Natural killer cell (primary cell): ENCODE data around the gene CD300LB. TPM values are rescaled to one million over a fixed set of nuclear protein-coding genes. Genes with fewer than 3 reads are reported as not detected.
"Not testable (repeated sequence)": the region's sequence is repeated elsewhere in the genome, so short reads cannot be mapped to it uniquely, and the experiment has no call there.

Source experiments
- ATAC-seq, 3 donors: fragments of 150-1000 bp in 2 of 3; fragments of 200-7000 bp in 1 of 3; cut with Tn5 transposase; 1 replicate in 1 of 3; 2 replicates in 2 of 3; pipeline ENCODE4 v1.10.0; 2021; ENCODE audit warnings: mild to moderate bottlenecking in 2 of 3, moderate library complexity in 2 of 3
- DNase-seq, 2 donors: peaks; one replicate each; pipeline versions ENCODE4 v3.0.0 to v3.0.0-alpha.2; 2013 to 2021; ENCODE audit warnings: mixed read lengths in 1 of 2
- H3K27ac ChIP-seq: one replicate; pipeline ENCODE4 v1.5.1; 2013; ENCODE audit warnings: mild to moderate bottlenecking, low read length
- H3K27me3 ChIP-seq: one replicate; pipeline ENCODE4 v1.6.1; 2013; ENCODE audit warnings: low read length; ENCODE audit not compliant: control insufficient read depth, insufficient read depth
- H3K36me3 ChIP-seq: one replicate; pipeline ENCODE4 v1.6.1; 2013; ENCODE audit warnings: low read length; ENCODE audit not compliant: control insufficient read depth, insufficient read depth
- H3K4me1 ChIP-seq: one replicate; pipeline ENCODE4 v1.6.1; 2013; ENCODE audit warnings: low read length; ENCODE audit not compliant: control insufficient read depth, insufficient read depth
- H3K4me3 ChIP-seq: one replicate; pipeline ENCODE4 v1.5.1; 2013; ENCODE audit warnings: low read length
- H3K9me3 ChIP-seq: one replicate; pipeline ENCODE4 v1.6.1; 2013; ENCODE audit warnings: low read length; ENCODE audit not compliant: control insufficient read depth, insufficient read depth
- H3K27ac Mint-ChIP-seq, 2 donors: one replicate each; pipeline ENCODE4 v1.8.0; 2022; ENCODE audit warnings: mild to moderate bottlenecking in 2 of 2, mixed read lengths in 2 of 2, moderate library complexity in 1 of 2
- H3K27me3 Mint-ChIP-seq, 2 donors: one replicate each; pipeline ENCODE4 v1.8.0; 2022; ENCODE audit warnings: low read depth in 2 of 2, mixed read lengths in 2 of 2
- H3K36me3 Mint-ChIP-seq: one replicate; pipeline ENCODE4 v1.8.0; 2022; ENCODE audit warnings: mixed read lengths
- H3K4me1 Mint-ChIP-seq, 2 donors: one replicate each; pipeline ENCODE4 v1.8.0; 2022; ENCODE audit warnings: mixed read lengths in 2 of 2
- H3K4me3 Mint-ChIP-seq: one replicate; pipeline ENCODE4 v1.8.0; 2022; ENCODE audit warnings: mild to moderate bottlenecking, moderate library complexity, mixed read lengths
- H3K9me3 Mint-ChIP-seq, 2 donors: one replicate each; pipeline ENCODE4 v1.8.0; 2022; ENCODE audit warnings: mixed read lengths in 2 of 2
- WGBS: methylation state at CpG from one replicate; pipeline ENCODE4 v1.1.7; 2013; ENCODE audit warnings: missing lambda C conversion rate; ENCODE audit not compliant: insufficient coverage; 5-methylcytosine and 5-hydroxymethylcytosine counted together
- intact Hi-C: fragments of 100-400 bp; cut with micrococcal nuclease; formaldehyde crosslinking; loops from one replicate; pipeline ENCODE4 v1.14.2; 2022
- total RNA-seq, 4 donors: library from RNA; stranded (reverse); fragments of 120-200 nt in 1 of 4; gene quantifications; one replicate each; pipeline versions ENCODE4 v1.2.3 to v1.2.4, GENCODE V29; 2013 to 2022
- TF ChIP-seq, protein P1 (sequence below): fragments of 200-600 bp; IDR thresholded peaks from one replicate; pipeline ENCODE4 v1.8.0; 2022; ENCODE audit warnings: antibody characterized with exemption

The CD300LB gene
- total RNA-seq, 3 donors from 2014 or later (not counting 1 experiment from before 2014, with no cell fraction given), result 2.0 to 4.9 (median 3.5) TPM

DNA sequence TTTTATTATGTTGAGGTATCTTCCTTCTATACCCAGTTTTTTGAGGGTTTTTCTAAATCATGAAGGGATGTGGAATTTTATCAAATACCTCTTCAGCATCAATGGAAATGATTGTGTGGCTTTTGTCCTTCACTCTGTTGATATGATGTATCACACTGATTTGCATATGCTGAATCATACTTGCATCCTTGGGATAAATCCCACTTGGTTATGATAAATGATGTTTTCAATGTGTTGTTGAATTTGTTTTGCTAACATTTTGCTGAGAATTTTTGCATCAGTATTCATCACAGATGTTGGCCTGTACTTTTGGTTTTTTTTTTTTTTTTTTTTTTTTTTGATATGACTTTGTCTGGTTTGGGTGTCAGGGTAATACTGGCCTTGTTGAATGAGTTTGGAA lies 23.1 kb downstream of the CD300LB start:
- ATAC-seq (no peak), DNase-seq (no peak)
- TF ChIP-seq, protein P1, sequence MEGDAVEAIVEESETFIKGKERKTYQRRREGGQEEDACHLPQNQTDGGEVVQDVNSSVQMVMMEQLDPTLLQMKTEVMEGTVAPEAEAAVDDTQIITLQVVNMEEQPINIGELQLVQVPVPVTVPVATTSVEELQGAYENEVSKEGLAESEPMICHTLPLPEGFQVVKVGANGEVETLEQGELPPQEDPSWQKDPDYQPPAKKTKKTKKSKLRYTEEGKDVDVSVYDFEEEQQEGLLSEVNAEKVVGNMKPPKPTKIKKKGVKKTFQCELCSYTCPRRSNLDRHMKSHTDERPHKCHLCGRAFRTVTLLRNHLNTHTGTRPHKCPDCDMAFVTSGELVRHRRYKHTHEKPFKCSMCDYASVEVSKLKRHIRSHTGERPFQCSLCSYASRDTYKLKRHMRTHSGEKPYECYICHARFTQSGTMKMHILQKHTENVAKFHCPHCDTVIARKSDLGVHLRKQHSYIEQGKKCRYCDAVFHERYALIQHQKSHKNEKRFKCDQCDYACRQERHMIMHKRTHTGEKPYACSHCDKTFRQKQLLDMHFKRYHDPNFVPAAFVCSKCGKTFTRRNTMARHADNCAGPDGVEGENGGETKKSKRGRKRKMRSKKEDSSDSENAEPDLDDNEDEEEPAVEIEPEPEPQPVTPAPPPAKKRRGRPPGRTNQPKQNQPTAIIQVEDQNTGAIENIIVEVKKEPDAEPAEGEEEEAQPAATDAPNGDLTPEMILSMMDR, result no peak
- intact Hi-C loops, result no loop called here
- H3K4me3 Mint-ChIP-seq, result no peak overlapping the region
- no peaks in the 10 kb centered on the region for H3K27me3 Mint-ChIP-seq
- H3K27me3 ChIP-seq, result no peaks in the 10 kb centered on the region
- no peaks in the 10 kb centered on the region for H3K36me3 ChIP-seq
- no peak overlapping the region for H3K4me3 ChIP-seq
- H3K27ac ChIP-seq, result no peak overlapping the region
- H3K4me1 ChIP-seq, result peaks cover 7% of the 10 kb centered on the region
- H3K9me3 Mint-ChIP-seq, result no peaks in the 10 kb centered on the region
- H3K27ac Mint-ChIP-seq, result no peak overlapping the region
- H3K36me3 Mint-ChIP-seq, result no peaks in the 10 kb centered on the region
- no peaks in the 10 kb centered on the region for H3K9me3 ChIP-seq
- no peaks in the 10 kb centered on the region for H3K4me1 Mint-ChIP-seq

DNA sequence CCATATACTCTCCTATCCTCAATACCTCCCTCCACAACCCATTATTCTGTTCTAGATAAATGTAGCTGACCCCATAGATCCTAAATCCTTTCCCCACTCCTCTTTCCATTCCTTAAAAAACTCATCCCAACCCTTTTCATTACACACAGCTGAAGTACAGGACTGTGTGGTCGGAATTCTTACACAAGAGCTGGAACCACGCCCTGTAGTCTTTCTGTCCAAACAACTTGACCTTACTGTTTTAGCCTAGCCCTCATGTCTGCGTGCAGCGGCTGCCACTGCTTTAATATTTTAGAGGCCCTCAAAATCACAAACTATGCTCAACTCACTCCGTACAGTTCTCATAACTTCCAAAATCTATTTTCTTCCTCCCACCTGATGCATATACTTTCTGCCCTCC lies 27.3 kb downstream of the CD300LB start:
- H3K27me3 Mint-ChIP-seq, H3K27ac Mint-ChIP-seq, H3K4me1 Mint-ChIP-seq, H3K4me3 Mint-ChIP-seq, H3K27ac ChIP-seq, H3K36me3 ChIP-seq, H3K27me3 ChIP-seq, H3K4me1 ChIP-seq, ATAC-seq, H3K9me3 Mint-ChIP-seq, intact Hi-C loops, H3K9me3 ChIP-seq, H3K36me3 Mint-ChIP-seq, DNase-seq, H3K4me3 ChIP-seq: not testable (repeated sequence)
- WGBS, result 91% methylated on average over 5 of the region's 5 CpGs

DNA sequence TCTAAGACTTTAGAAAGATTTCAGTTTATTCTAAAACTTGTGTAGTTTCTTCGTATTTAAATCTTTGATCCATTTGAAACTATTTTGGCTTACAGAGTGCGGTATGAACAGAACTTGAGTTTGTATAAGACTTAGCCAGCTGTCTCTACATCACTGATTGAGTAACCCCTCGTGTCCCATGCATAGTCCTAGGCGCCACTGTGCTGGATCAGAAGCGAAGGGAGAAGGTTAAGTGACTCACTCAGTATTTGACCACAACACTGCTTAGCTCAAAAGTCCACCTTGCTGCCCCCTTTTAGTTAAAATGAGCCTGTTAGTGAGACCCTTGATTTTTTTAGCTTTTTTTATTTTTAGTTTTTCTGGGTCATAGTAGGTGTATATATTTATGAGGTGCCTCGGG lies 28.4 kb downstream of the CD300LB start:
- H3K27me3 ChIP-seq, result no peaks in the 10 kb centered on the region
- no peak overlapping the region for H3K27ac Mint-ChIP-seq
- H3K9me3 ChIP-seq, result no peaks in the 10 kb centered on the region
- TF ChIP-seq, protein P1, result no peak
- H3K9me3 Mint-ChIP-seq, result no peaks in the 10 kb centered on the region
- intact Hi-C loops, result no loop called here
- 86% methylated on average over 6 of the region's 6 CpGs for WGBS
- no peak overlapping the region for H3K27ac ChIP-seq
- no peak for ATAC-seq
- no peaks in the 10 kb centered on the region for H3K36me3 Mint-ChIP-seq
- no peaks in the 10 kb centered on the region for H3K4me1 ChIP-seq
- H3K4me1 Mint-ChIP-seq, result no peaks in the 10 kb centered on the region
- H3K36me3 ChIP-seq, result no peaks in the 10 kb centered on the region
- DNase-seq, result no peak
- H3K4me3 ChIP-seq, result no peak overlapping the region
- no peak overlapping the region for H3K4me3 Mint-ChIP-seq
- H3K27me3 Mint-ChIP-seq, result no peaks in the 10 kb centered on the region

DNA sequence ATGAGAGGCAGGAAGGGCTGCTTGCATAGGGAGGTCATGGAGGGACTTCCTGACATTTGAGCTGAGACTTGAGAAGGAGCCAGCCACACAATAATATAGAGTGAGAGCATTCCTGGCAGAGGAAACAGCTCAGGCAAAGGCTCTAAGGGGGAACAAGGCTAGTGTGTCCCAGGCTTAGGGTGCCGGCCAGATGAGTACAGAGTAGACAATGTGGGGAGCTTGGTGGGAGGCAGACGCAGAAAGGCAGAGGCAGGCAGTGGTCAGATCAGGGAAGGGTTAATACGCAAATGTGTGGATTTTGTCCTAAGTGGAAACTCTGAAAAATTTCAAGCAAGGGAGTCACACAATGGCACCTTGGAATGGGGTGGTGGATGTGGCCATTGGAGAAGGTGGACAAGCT lies 31.3 kb downstream of the CD300LB start:
- Mint-ChIP-seq H3K27ac (no peak overlapping the region), H3K4me3 (no peak overlapping the region), H3K9me3 (no peaks in the 10 kb centered on the region), H3K36me3 (no peaks in the 10 kb centered on the region), H3K4me1 (peaks cover 0 to 9% of the 10 kb centered on the region in 2 donors), H3K27me3 (no peaks in the 10 kb centered on the region)
- Histone ChIP-seq H3K36me3 (no peaks in the 10 kb centered on the region), H3K4me1 (no peaks in the 10 kb centered on the region), H3K9me3 (no peaks in the 10 kb centered on the region), H3K27ac (no peak overlapping the region), H3K27me3 (no peaks in the 10 kb centered on the region), H3K4me3 (no peak overlapping the region)
- 97% methylated on average over 3 of the region's 3 CpGs for WGBS
- intact Hi-C loops, result loop anchor here (10.0 kb wide), 1 partner anchor 195 kb away; no protein-coding TSS in a partner anchor
- no peak for DNase-seq
- TF ChIP-seq, protein P1, result no peak
- ATAC-seq, result no peak
